ENCODE measurements around the gene TM2D3.

DNA sequence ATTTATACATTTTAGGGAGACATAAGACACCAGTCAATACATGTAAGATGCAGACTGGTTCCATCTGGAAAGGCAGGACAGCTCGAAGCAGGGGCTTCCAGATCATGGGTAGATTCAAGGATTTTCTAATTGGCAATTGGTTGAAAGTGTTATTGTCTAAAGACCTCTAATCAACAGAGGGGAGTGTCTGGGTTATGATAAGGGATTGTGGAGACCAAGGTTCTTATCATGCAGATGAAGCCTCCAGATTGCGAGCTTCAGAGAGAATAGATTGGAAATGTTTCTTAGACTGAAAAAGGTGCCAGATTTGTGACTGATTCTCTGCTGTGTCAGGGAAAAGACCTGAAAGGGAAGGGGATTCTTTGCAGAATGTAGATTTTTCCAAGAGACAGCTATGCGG lies 15.1 kb downstream of the TM2D3 start:
- TF ChIP-seq, protein P1, sequence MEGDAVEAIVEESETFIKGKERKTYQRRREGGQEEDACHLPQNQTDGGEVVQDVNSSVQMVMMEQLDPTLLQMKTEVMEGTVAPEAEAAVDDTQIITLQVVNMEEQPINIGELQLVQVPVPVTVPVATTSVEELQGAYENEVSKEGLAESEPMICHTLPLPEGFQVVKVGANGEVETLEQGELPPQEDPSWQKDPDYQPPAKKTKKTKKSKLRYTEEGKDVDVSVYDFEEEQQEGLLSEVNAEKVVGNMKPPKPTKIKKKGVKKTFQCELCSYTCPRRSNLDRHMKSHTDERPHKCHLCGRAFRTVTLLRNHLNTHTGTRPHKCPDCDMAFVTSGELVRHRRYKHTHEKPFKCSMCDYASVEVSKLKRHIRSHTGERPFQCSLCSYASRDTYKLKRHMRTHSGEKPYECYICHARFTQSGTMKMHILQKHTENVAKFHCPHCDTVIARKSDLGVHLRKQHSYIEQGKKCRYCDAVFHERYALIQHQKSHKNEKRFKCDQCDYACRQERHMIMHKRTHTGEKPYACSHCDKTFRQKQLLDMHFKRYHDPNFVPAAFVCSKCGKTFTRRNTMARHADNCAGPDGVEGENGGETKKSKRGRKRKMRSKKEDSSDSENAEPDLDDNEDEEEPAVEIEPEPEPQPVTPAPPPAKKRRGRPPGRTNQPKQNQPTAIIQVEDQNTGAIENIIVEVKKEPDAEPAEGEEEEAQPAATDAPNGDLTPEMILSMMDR (IDR thresholded peaks at IDR 0.05 in 8 of 11, conservative IDR thresholded peaks at IDR 0.05 in 3 of 11) = no peak
- TF ChIP-seq POLR2AphosphoS5 (IDR thresholded peaks at IDR 0.05) (no peak), POLR2A (IDR thresholded peaks at IDR 0.05) (no peak)

Data from spleen (tissue), 7 donors.